K562 (cell line): ENCODE results near the gene GADD45GIP1. TPM values are rescaled to one million over a fixed set of nuclear protein-coding genes. Genes with fewer than 3 reads are reported as not detected.

ENCODE experiments used
- ATAC-seq: fragments of 200-7000 bp; cut with Tn5 transposase; 3 replicates; pipeline ENCODE4 v1.9.1; 2020; ENCODE audit warnings: moderate library complexity
- BruUV-seq: library from RNA; stranded (reverse); fragments of 400-500 nt; replicated peaks from 2 replicates; lab custom pipeline; 2021; lab: Mats Ljungman, UMichigan
- CTCF ChIA-PET: fragments of 300-600 bp; formaldehyde crosslinking; extraction: SDS; loops from one replicate; lab custom pipeline; 2021; ENCODE audit warnings: low intra/inter-chr PET ratio; lab: Yijun Ruan, JAX
- POLR2A ChIA-PET: fragments of 300-600, 350-650 bp; sonication (Branson Sonifier 250); formaldehyde crosslinking; extraction: SDS; loops from one replicate; lab custom pipeline; 2021; ENCODE audit warnings: antibody characterized with exemption, inconsistent platforms; lab: Yijun Ruan, JAX
- DNase-seq, 4 experiments: peaks; one replicate each; pipeline versions ENCODE4 v3.0.0 to v3.0.0-alpha.2; 2011 to 2018; ENCODE audit warnings: low spot score in 3 of 4, mixed read lengths in 3 of 4; ENCODE audit errors: extremely low read depth in 1 of 4
- FAIRE-seq: peaks from 2 replicates; lab custom pipeline; 2011; peaks lifted over from hg19 to GRCh38; lab: Jason Lieb, UNC
- H2AFZ ChIP-seq: 2 replicates; pipeline ENCODE4 v1.6.0; 2011; ENCODE audit warnings: low read depth, low read length, control low read depth, inconsistent platforms
- H3K27ac ChIP-seq: fragments of 200-600 bp; 3 replicates; pipeline ENCODE4 v1.8.0; 2011; ENCODE audit warnings: low read depth, mild to moderate bottlenecking, control low read depth, inconsistent platforms, low read length, moderate library complexity, mixed read lengths; ENCODE audit errors: extremely low read depth
- H3K27me3 ChIP-seq, 2 experiments: fragments of 300-600 bp in 1 of 2; 2 replicates in 1 of 2; 3 replicates in 1 of 2; pipeline versions ENCODE4 v1.6.0 to v1.8.0; 2011; ENCODE audit warnings: inconsistent platforms in 2 of 2, low read length in 2 of 2, mild to moderate bottlenecking in 1 of 2, mixed read lengths in 1 of 2, moderate library complexity in 1 of 2; ENCODE audit not compliant: control insufficient read depth in 2 of 2, insufficient read depth in 2 of 2
- H3K36me3 ChIP-seq: fragments of 300-600 bp; 3 replicates; pipeline ENCODE4 v1.8.0; 2011; ENCODE audit warnings: mild to moderate bottlenecking, low read length, inconsistent platforms; ENCODE audit not compliant: control insufficient read depth, insufficient read depth
- H3K4me1 ChIP-seq, 2 experiments: fragments of 200-600 bp in 1 of 2; replicated peaks in 1 of 2; 2 replicates in 1 of 2; 3 replicates in 1 of 2; pipeline versions ENCODE4 v1.5.1 to v1.8.0; 2011; ENCODE audit warnings: inconsistent platforms in 2 of 2, low read length in 2 of 2, mild to moderate bottlenecking in 1 of 2, mixed read lengths in 1 of 2, moderate library complexity in 1 of 2; ENCODE audit not compliant: control insufficient read depth in 2 of 2, insufficient read depth in 2 of 2
- H3K4me2 ChIP-seq: 2 replicates; pipeline ENCODE4 v1.6.1; 2011; ENCODE audit warnings: low read length, control low read depth, inconsistent platforms, mixed read lengths; ENCODE audit not compliant: insufficient read depth
- H3K4me3 ChIP-seq: fragments of 200-600 bp; sonication (generic), shearing (Covaris generic); 2 replicates; pipeline ENCODE4 v1.5.1; 2016; ENCODE audit warnings: control low read depth, inconsistent platforms
- H3K79me2 ChIP-seq: fragments of 200-600 bp; 3 replicates; pipeline ENCODE4 v1.8.0; 2011; ENCODE audit warnings: low read length, inconsistent platforms; ENCODE audit not compliant: control insufficient read depth, insufficient read depth
- H3K9ac ChIP-seq, 2 experiments: 2 replicates each; pipeline versions ENCODE4 v1.6.0 to v1.6.1; 2011; ENCODE audit warnings: low read depth in 2 of 2, low read length in 2 of 2, control low read depth in 1 of 2, inconsistent platforms in 1 of 2, mild to moderate bottlenecking in 1 of 2, mixed read lengths in 1 of 2; ENCODE audit not compliant: insufficient read depth in 1 of 2
- H3K9me1 ChIP-seq: one replicate; pipeline ENCODE4 v1.6.0; 2011; ENCODE audit warnings: inconsistent platforms, mild to moderate bottlenecking, low read length, moderate library complexity; ENCODE audit not compliant: control insufficient read depth, insufficient read depth
- H3K9me3 ChIP-seq: replicated peaks from 2 replicates; pipeline ENCODE4 v1.5.1; 2011; ENCODE audit warnings: low read depth, low read length, inconsistent platforms; ENCODE audit not compliant: control insufficient read depth, insufficient read depth
- H4K20me1 ChIP-seq: replicated peaks from 2 replicates; pipeline ENCODE4 v1.6.1; 2011; ENCODE audit warnings: low read length, inconsistent platforms, mixed read lengths; ENCODE audit not compliant: control insufficient read depth, insufficient read depth
- ESRRA ChIP-seq: fragments of 450-650 bp; IDR thresholded peaks from 2 replicates; pipeline ENCODE4 v1.6.1; 2014; ENCODE audit warnings: low read depth, mild to moderate bottlenecking, moderate library complexity, borderline replicate concordance
- EZH2 ChIP-seq: IDR thresholded peaks from 2 replicates; pipeline ENCODE4 v1.6.1; 2012; ENCODE audit warnings: low read depth, mild to moderate bottlenecking, inconsistent platforms, low read length, borderline replicate concordance
- MCM7 ChIP-seq, 2 experiments: fragments of 450-650 bp; IDR thresholded peaks; 2 replicates each; pipeline ENCODE4 v1.6.1; 2016 to 2018
- NCOA1 ChIP-seq: fragments of 450-650 bp; IDR thresholded peaks from 2 replicates; pipeline ENCODE4 v1.6.1; 2016; ENCODE audit warnings: low read depth
- NR2F6 ChIP-seq: fragments of 450-650 bp; formaldehyde crosslinking; IDR thresholded peaks from 2 replicates; pipeline ENCODE4 v1.4.0; 2020; ENCODE audit warnings: mild to moderate bottlenecking
- NRF1 ChIP-seq, 2 experiments: fragments of 450-650 bp; IDR thresholded peaks in 1 of 2; conservative IDR thresholded peaks in 1 of 2; 2 replicates each; pipeline ENCODE4 v1.6.1; 2014; ENCODE audit warnings: mild to moderate bottlenecking in 2 of 2
- RBFOX2 ChIP-seq: fragments of 200-400 bp; formaldehyde crosslinking; IDR thresholded peaks from 2 replicates; pipeline ENCODE4 v1.6.1; 2017; ENCODE audit warnings: low read depth, mild to moderate bottlenecking, low read length, moderate library complexity
- RFX5 ChIP-seq: IDR thresholded peaks from 2 replicates; pipeline ENCODE4 v1.6.1; 2011; ENCODE audit warnings: low read depth, mild to moderate bottlenecking, improper control_type of control experiment, low read length
- SMAD2 ChIP-seq: fragments of 150-350 bp; IDR thresholded peaks from 2 replicates; pipeline ENCODE4 v1.6.1; 2014; ENCODE audit warnings: low read depth, mild to moderate bottlenecking, low read length
- TRIM24 ChIP-seq, 2 experiments: fragments of 450-650 bp; IDR thresholded peaks; 2 replicates each; pipeline ENCODE4 v1.6.1; 2016
- ZBED1 ChIP-seq: IDR thresholded peaks from 2 replicates; pipeline ENCODE4 v1.6.1; 2014
- ZNF175 ChIP-seq: fragments of 200-800 bp; sonication (Bioruptor generic); IDR thresholded peaks from 2 replicates; pipeline ENCODE4 v1.6.1; 2016; ENCODE audit warnings: low read depth, mild to moderate bottlenecking, missing genetic modification characterization, missing compliant biosample characterization
- ZNF324 ChIP-seq: fragments of 250-450 bp; sonication (Bioruptor Pico); IDR thresholded peaks from 2 replicates; pipeline ENCODE4 v1.4.0; 2020; ENCODE audit warnings: mild to moderate bottlenecking
- WGBS: fragments of 100-300 bp; shearing (Covaris generic); methylation state at CpG from one replicate; pipeline ENCODE4 v1.1.6; 2016; ENCODE audit warnings: low coverage, mixed read lengths; ENCODE audit not compliant: insufficient coverage; ENCODE audit errors: missing lambda C conversion rate; 5-methylcytosine and 5-hydroxymethylcytosine counted together
- in situ Hi-C: fragments of 300-500 bp; cut with MboI; formaldehyde crosslinking; loops from 4 replicates; pipeline ENCODE4 v1.15.0; 2018; ENCODE audit warnings: inconsistent platforms, mixed read lengths
- intact Hi-C: fragments of 100-400 bp; cut with micrococcal nuclease; formaldehyde crosslinking; loops from 2 replicates; pipeline ENCODE4 v1.14.2; 2022
- polyA plus RNA-seq, 8 experiments: library from polyadenylated mRNA; depleted of rRNA in 4 of 8; stranded (reverse) in 5 of 8; unstranded in 3 of 8; fragments of >200 nt; fragmentation: Nextera tagmentation in 2 of 8; fragmentation: Illumina TruSeq in 1 of 8; extraction: Ambion mirVana in 2 of 8; extraction: Trizol in 1 of 8; gene quantifications; 2 replicates each; pipeline versions ENCODE4 v1.2.1 to v1.2.3, GENCODE V29; 2011 to 2014; ENCODE audit warnings: inconsistent platforms in 1 of 8, missing spikeins in 1 of 8
- total RNA-seq, 7 experiments: library from RNA; depleted of rRNA in 6 of 7; stranded (reverse); fragments of >200 nt in 6 of 7; fragmentation: Illumina TruSeq in 2 of 7; extraction: Trizol in 2 of 7; gene quantifications; 2 replicates each; pipeline versions ENCODE4 v1.2.1 to v1.2.3, GENCODE V29; 2011 to 2021; ENCODE audit warnings: low replicate concordance in 1 of 7
- TF ChIP-seq, protein P1 (sequence below), 3 experiments: fragments of 200-800 bp in 1 of 3; sonication (Bioruptor generic) in 1 of 3; sonication (generic) in 1 of 3; formaldehyde crosslinking in 1 of 3; IDR thresholded peaks; 2 replicates each; pipeline versions ENCODE4 v1.6.1 to v1.8.0; 2016 to 2022; ENCODE audit warnings: mild to moderate bottlenecking in 2 of 3, missing compliant biosample characterization in 2 of 3, missing genetic modification characterization in 2 of 3, missing genetic modification reagents in 1 of 3
- TF ChIP-seq, protein P2 (sequence below), 3 experiments: IDR thresholded peaks in 2 of 3; conservative IDR thresholded peaks in 1 of 3; 2 replicates each; pipeline ENCODE4 v1.5.1; 2011 to 2012; ENCODE audit warnings: low read length in 3 of 3, mild to moderate bottlenecking in 3 of 3, control low read depth in 2 of 3, improper control_type of control experiment in 1 of 3, inconsistent platforms in 1 of 3, low read depth in 1 of 3, mixed read lengths in 1 of 3, moderate library complexity in 1 of 3; ENCODE audit not compliant: insufficient read depth in 2 of 3

Gene GADD45GIP1
- total and polyA plus RNA-seq, 9 of the 15 experiments (the other 6 are each of a cell fraction or from before 2014, with no cell fraction given) = 5.1 to 161 (median 29.2) TPM

DNA sequence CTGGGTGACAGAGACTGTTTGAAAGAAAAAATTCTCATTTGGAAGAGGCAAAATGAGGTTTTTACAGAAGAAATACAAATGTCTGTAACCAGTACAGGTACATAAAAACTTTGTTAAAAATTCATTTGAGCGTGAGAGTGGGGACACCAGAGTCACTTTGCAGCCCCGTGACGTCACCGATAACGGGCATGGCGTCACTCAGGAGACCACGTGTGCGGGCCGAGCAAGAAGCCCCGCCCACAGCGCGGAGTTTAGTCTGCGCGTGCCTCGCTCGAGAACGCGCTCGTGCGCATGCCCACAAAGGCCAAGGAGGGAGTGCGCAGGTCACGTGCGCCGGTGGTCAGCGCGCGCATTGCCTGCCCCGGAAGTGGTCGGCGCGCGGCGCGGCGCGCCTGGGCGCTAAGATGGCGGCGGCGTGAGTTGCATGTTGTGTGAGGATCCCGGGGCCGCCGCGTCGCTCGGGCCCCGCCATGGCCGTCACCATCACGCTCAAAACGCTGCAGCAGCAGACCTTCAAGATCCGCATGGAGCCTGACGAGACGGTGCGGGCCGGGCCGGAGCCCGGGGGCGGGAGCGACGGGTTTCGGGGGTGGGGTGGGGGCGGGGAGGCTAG is 11.4 kb downstream of the GADD45GIP1 start, which contains the start of gene RAD23A (continued):
- TF ChIP-seq RFX5 (peak; percentile 72; the same call in 1 of the 2 replicates), NCOA1 (peak; percentile 97), EZH2 (no peak), MCM7 (IDR thresholded peaks at IDR 0.05) (no peak), NR2F6 (peak; percentile 81; the same call in 1 of the 2 replicates)

DNA sequence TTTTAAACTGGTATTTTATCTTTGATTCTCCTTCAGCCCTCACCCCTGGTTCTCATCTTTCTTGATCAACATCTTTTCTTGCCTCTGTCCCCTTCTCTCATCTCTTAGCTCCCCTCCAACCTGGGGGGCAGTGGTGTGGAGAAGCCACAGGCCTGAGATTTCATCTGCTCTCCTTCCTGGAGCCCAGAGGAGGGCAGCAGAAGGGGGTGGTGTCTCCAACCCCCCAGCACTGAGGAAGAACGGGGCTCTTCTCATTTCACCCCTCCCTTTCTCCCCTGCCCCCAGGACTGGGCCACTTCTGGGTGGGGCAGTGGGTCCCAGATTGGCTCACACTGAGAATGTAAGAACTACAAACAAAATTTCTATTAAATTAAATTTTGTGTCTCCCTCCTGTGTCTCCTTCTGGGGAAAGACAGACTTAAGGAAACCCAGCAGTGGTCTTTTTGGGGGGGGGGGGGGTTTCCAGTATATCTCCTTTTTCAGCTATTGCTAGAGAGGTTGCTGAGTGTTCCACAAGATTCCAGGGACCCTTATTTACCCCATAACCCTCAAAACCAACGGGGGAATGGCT is 12.8 kb downstream of the GADD45GIP1 start:
- Histone ChIP-seq H3K9ac (no peak overlapping the region), H3K27ac (peak overlapping the region; percentile 88; the same call in 1 of the 3 replicates), H3K9me3 (no peaks in the 10 kb centered on the region), H3K27me3 (no peaks in the 10 kb centered on the region), H3K36me3 (peaks cover 79% of the 10 kb centered on the region), H3K4me1 (peaks cover 26 to 42% of the 10 kb centered on the region in 2 experiments), H3K4me3 (no peak overlapping the region), H2AFZ (no peak overlapping the region), H3K79me2 (peaks cover 68% of the 10 kb centered on the region), H3K9me1 (peaks cover 13% of the 10 kb centered on the region), H3K4me2 (no peak overlapping the region; the same call in 1 of the 2 replicates), H4K20me1 (peaks cover 24% of the 10 kb centered on the region)
- DNase-seq (no peak), ATAC-seq (no peak), FAIRE-seq (no peak)
- ChIA-PET POLR2A (interaction anchor here (0.6 to 0.8 kb wide), 3 partner anchors 34 to 61 kb away, joined by 3 read pairs; no protein-coding TSS in a partner anchor), CTCF (no interaction called here)
- in situ Hi-C loops (no loop called here), intact Hi-C loops (no loop called here)
- no TSS peak for BruUV-seq
- TF ChIP-seq TRIM24 (IDR thresholded peaks at IDR 0.05) = no peak
- TF ChIP-seq, protein P1, sequence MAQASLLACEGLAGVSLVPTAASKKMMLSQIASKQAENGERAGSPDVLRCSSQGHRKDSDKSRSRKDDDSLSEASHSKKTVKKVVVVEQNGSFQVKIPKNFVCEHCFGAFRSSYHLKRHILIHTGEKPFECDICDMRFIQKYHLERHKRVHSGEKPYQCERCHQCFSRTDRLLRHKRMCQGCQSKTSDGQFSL (CRISPR knock-in tag; IDR thresholded peaks at IDR 0.05) = no peak
- TF ChIP-seq, protein P1 (tag; IDR thresholded peaks at IDR 0.05) = peak in 1 of 2 experiments; percentile 51; a peak in 1 of 4 replicates
- peak; percentile 29; the same call in 1 of the 2 replicates for TF ChIP-seq ZBED1
- TF ChIP-seq ZNF175 (CRISPR knock-in tag) = no peak
- TF ChIP-seq ZNF324 = no peak
- no peak for TF ChIP-seq NRF1 (conservative IDR thresholded peaks at IDR 0.05 in 1 of 2, IDR thresholded peaks at IDR 0.05 in 1 of 2)
- no peak for TF ChIP-seq SMAD2
- no peak for TF ChIP-seq ESRRA
- TF ChIP-seq, protein P2, sequence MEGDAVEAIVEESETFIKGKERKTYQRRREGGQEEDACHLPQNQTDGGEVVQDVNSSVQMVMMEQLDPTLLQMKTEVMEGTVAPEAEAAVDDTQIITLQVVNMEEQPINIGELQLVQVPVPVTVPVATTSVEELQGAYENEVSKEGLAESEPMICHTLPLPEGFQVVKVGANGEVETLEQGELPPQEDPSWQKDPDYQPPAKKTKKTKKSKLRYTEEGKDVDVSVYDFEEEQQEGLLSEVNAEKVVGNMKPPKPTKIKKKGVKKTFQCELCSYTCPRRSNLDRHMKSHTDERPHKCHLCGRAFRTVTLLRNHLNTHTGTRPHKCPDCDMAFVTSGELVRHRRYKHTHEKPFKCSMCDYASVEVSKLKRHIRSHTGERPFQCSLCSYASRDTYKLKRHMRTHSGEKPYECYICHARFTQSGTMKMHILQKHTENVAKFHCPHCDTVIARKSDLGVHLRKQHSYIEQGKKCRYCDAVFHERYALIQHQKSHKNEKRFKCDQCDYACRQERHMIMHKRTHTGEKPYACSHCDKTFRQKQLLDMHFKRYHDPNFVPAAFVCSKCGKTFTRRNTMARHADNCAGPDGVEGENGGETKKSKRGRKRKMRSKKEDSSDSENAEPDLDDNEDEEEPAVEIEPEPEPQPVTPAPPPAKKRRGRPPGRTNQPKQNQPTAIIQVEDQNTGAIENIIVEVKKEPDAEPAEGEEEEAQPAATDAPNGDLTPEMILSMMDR (IDR thresholded peaks at IDR 0.05 in 2 of 3, conservative IDR thresholded peaks at IDR 0.05 in 1 of 3; ENCODE audit: insufficient read depth in 2 of 3, low read depth in 1 of 3, low read length in 3 of 3) = 0 out of 6 replicates have a peak, but pooled peaks of 1 of the 3 experiments have one; percentile 8
- 0 out of 2 replicates have a peak, but pooled peaks have one; percentile 9 for TF ChIP-seq RBFOX2
- 47% methylated on average over 2 of the region's 2 CpGs for WGBS
